AG10803 (cell line): ENCODE measurements around the gene KDM4C.
"Not testable (repeated sequence)": the region's sequence is repeated elsewhere in the genome, so short reads cannot be mapped to it uniquely, and the experiment has no call there.

Source experiments
- DNase-seq: peaks from one replicate; pipeline ENCODE4 v3.0.0; 2010; ENCODE audit warnings: low read depth
- H3K4me3 ChIP-seq: 2 replicates; pipeline ENCODE4 v1.5.1; 2011; ENCODE audit warnings: mild to moderate bottlenecking, low read length, control low read depth
- CTCF ChIP-seq: conservative IDR thresholded peaks from 2 replicates; pipeline ENCODE4 v1.5.1; 2011; ENCODE audit warnings: mild to moderate bottlenecking, low read length, control low read depth, inconsistent platforms

Gene KDM4C

GRCh38 chr9:6764523-6764922, 6.8 kb downstream of the KDM4C start:
- no peak for TF ChIP-seq CTCF
- H3K4me3 ChIP-seq: no peak overlapping the region
- no peak for DNase-seq

GRCh38 chr9:6764950-6765349, 7.2 kb downstream of the KDM4C start:
- no peak for TF ChIP-seq CTCF
- H3K4me3 ChIP-seq: no peak overlapping the region
- no peak for DNase-seq

- no peak for TF ChIP-seq CTCF
- H3K4me3 ChIP-seq: no peak overlapping the region
- DNase-seq: no peak
Measured at GRCh38 chr9:6765396-6765795, 7.6 kb downstream of the KDM4C start.

- no peak for DNase-seq
- TF ChIP-seq CTCF: no peak
- H3K4me3 ChIP-seq: no peak overlapping the region
Measured at GRCh38 chr9:6766606-6767005, 8.8 kb downstream of the KDM4C start.

- not testable (repeated sequence) for H3K4me3 ChIP-seq, DNase-seq
Measured at GRCh38 chr9:6768587-6768986, 10.8 kb downstream of the KDM4C start.

GRCh38 chr9:6771722-6772121, 13.9 kb downstream of the KDM4C start:
- no peak for DNase-seq
- H3K4me3 ChIP-seq: no peak overlapping the region
- TF ChIP-seq CTCF: no peak

GRCh38 chr9:6777213-6777902, 19.6 kb downstream of the KDM4C start:
- no peak for DNase-seq
- TF ChIP-seq CTCF: no peak
- no peak overlapping the region for H3K4me3 ChIP-seq
